Adrenal gland (tissue), 12 donors: ENCODE results near the gene CAPN8. TPM values are rescaled to one million over a fixed set of nuclear protein-coding genes. Genes with fewer than 3 reads are reported as not detected.

Experiments
- DNase-seq, 7 donors: peaks; one replicate each; pipeline ENCODE4 v3.0.0-alpha.2; 2019 to 2020
- H3K27ac ChIP-seq, 5 donors: fragments of 200-600 bp; sonication (generic) in 4 of 5; 1 replicate in 3 of 5; 2 replicates in 2 of 5; pipeline versions ENCODE4 v1.5.1 to v1.8.0; 2016 to 2020; ENCODE audit warnings: mild to moderate bottlenecking in 1 of 5
- H3K27me3 ChIP-seq: fragments of 200-600 bp; 2 replicates; pipeline ENCODE4 v1.8.0; 2021
- H3K36me3 ChIP-seq, 2 donors: fragments of 200-600 bp; replicated peaks in 1 of 2; 1 replicate in 1 of 2; 2 replicates in 1 of 2; pipeline versions ENCODE4 v1.5.1 to v1.8.0; 2018 to 2022
- H3K4me1 ChIP-seq, 2 donors: fragments of 200-600 bp; replicated peaks in 1 of 2; 1 replicate in 1 of 2; 2 replicates in 1 of 2; pipeline versions ENCODE4 v1.5.1 to v1.8.0; 2018 to 2021
- H3K4me3 ChIP-seq, 4 donors: fragments of 200-600 bp; sonication (generic) in 3 of 4; one replicate each; pipeline ENCODE4 v1.5.1; 2016 to 2018
- H3K9me3 ChIP-seq, 3 donors: fragments of 200-600 bp; sonication (generic) in 1 of 3; replicated peaks in 1 of 3; 1 replicate in 2 of 3; 2 replicates in 1 of 3; pipeline versions ENCODE4 v1.5.1 to v1.8.0; 2016 to 2021
- POLR2A ChIP-seq, 2 donors: fragments of 450-650 bp; IDR thresholded peaks; one replicate each; pipeline ENCODE4 v1.6.1; 2017; ENCODE audit warnings: antibody characterized with exemption in 2 of 2, mild to moderate bottlenecking in 2 of 2, moderate library complexity in 1 of 2
- WGBS, 4 donors: extraction: QIAGEN DNeasy Blood & Tissue Kit in 2 of 4; methylation state at CpG; one replicate each; pipeline versions ENCODE4 v1.1.5 to v1.1.7; 2013 to 2017; 5-methylcytosine and 5-hydroxymethylcytosine counted together
- intact Hi-C, 2 donors: fragments of 100-400 bp; cut with DNase I; formaldehyde crosslinking; loops; one replicate each; pipeline versions ENCODE4 v1.14.1 to v1.15.0; 2022 to 2023
- polyA plus RNA-seq, 3 donors: library from polyadenylated mRNA; stranded (reverse); fragments of 200-250 nt in 2 of 3; fragments of 350-450 nt in 1 of 3; fragmentation: Illumina TruSeq in 1 of 3; extraction: RNeasy Lipid Tissue Mini Kit (QIAGEN cat#74804) in 1 of 3; gene quantifications; one replicate each; pipeline ENCODE4 v1.2.3, GENCODE V29; 2013 to 2014
- small RNA-seq, 2 donors: library from RNA; depleted of rRNA; stranded (forward); fragments of <200 nt; gene quantifications; one replicate each; pipeline ENCODE3, GENCODE V24; 2016
- total RNA-seq, 9 donors: library from RNA; depleted of rRNA in 4 of 9; stranded (reverse); fragments of >200 nt in 4 of 9; fragments of 120-200 nt in 1 of 9; fragmentation: NEBNext Ultra II Directional in 1 of 9; extraction: Animal tissue kit (Norgen Biotek cat#: 25700) in 1 of 9; gene quantifications; one replicate each; pipeline versions ENCODE4 v1.1.0 to v1.2.4, GENCODE V29; 2013 to 2023
- TF ChIP-seq, protein P1 (sequence below), 6 experiments: fragments of 450-650 bp in 4 of 6; fragments of 200-600 bp in 2 of 6; sonication (generic) in 1 of 6; IDR thresholded peaks; 1 replicate in 5 of 6; 2 replicates in 1 of 6; pipeline versions ENCODE4 v1.5.1 to v1.8.0; 2016 to 2021; ENCODE audit warnings: antibody characterized with exemption in 6 of 6, mild to moderate bottlenecking in 2 of 6, moderate library complexity in 1 of 6
- donor health status: healthy with polysubstance abuse.
- donor health status: Bipolar disorder and iron deficiency.
- donor health status: DM: yes; HTN: yes; CAD: no.
- donor health status: DM: no; HTN: no; CAD: no.
- donor health status: DM: no; HTN: no; CAD: no.
- donor health status: DM: yes; HTN: yes; CAD: no.

The CAPN8 gene
- total and polyA plus RNA-seq, 12 donors, result 0.14 to 1.7 (median 0.79) TPM; not detected in 4

- 87 to 95% (median 93%) methylated on average over 6 of the region's 6 CpGs for WGBS, 4 donors
These were observed 168.6 kb downstream of the CAPN8 start for GRCh38 chr1:223496883-223497282.

DNA sequence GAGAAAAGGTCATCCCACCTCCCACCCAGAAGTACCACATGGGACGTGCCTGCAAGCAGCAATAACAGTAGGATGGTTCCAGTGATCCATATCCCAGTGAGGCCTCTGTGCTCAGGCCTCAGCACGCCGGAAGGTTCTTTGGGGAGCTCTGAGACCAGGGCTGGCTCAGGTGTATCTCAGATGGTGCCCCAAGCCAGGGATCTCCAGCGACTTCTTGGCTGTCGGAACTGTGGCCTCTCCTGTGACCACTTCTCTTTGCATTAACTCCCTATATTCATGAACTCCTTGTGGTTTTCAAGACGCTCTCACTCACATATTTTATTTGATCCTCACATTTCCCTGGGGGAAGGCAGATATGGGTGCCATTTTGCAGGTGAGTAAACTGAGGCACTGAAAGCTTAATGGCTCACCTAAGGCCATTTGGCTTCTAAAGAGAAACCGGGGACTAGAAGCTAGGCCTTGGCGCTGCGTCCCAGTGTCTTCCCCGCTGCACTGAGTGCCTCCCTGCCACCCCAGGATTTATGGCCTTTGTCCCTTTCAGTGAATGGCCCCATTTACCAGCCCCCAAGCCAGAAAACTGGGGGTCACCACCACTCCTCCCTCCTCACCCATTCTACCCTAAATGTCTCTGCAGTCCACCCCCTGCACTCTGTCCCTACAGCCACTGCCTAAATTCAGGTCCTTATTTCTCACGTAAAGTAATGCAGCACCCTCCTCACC lies 170.4 kb downstream of the CAPN8 start:
- TF ChIP-seq, protein P1, sequence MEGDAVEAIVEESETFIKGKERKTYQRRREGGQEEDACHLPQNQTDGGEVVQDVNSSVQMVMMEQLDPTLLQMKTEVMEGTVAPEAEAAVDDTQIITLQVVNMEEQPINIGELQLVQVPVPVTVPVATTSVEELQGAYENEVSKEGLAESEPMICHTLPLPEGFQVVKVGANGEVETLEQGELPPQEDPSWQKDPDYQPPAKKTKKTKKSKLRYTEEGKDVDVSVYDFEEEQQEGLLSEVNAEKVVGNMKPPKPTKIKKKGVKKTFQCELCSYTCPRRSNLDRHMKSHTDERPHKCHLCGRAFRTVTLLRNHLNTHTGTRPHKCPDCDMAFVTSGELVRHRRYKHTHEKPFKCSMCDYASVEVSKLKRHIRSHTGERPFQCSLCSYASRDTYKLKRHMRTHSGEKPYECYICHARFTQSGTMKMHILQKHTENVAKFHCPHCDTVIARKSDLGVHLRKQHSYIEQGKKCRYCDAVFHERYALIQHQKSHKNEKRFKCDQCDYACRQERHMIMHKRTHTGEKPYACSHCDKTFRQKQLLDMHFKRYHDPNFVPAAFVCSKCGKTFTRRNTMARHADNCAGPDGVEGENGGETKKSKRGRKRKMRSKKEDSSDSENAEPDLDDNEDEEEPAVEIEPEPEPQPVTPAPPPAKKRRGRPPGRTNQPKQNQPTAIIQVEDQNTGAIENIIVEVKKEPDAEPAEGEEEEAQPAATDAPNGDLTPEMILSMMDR (IDR thresholded peaks at IDR 0.05), result no peak
- TF ChIP-seq POLR2A (IDR thresholded peaks at IDR 0.05), result no peak
- no peak overlapping the region for H3K27ac ChIP-seq
- 84 to 91% (median 87%) methylated on average over 8 to 11 of the region's 11 CpGs for WGBS, 4 donors
- H3K9me3 ChIP-seq, result no peaks in the 10 kb centered on the region
- H3K4me1 ChIP-seq, result peaks cover 0 to under 1% of the 10 kb centered on the region in 2 donors
- DNase-seq, result no peak
- intact Hi-C loops, result no loop called here
- H3K4me3 ChIP-seq, result no peak overlapping the region
- H3K36me3 ChIP-seq, result no peaks in the 10 kb centered on the region
- H3K27me3 ChIP-seq, result no peaks in the 10 kb centered on the region

More at GRCh38 chr1:223496883-223497282, 168.6 kb downstream of the CAPN8 start:
- TF ChIP-seq POLR2A (IDR thresholded peaks at IDR 0.05), result no peak
- intact Hi-C loops, result no loop called here
- H3K4me3 ChIP-seq, result no peak overlapping the region
- H3K9me3 ChIP-seq, result no peaks in the 10 kb centered on the region
- DNase-seq, result no peak
- no peak overlapping the region for H3K27ac ChIP-seq
- peaks cover 0 to 5% of the 10 kb centered on the region in 2 donors for H3K4me1 ChIP-seq
- no peaks in the 10 kb centered on the region for H3K36me3 ChIP-seq
- H3K27me3 ChIP-seq, result no peaks in the 10 kb centered on the region

GRCh38 chr1:223492044-223492443 lies 173.5 kb downstream of the CAPN8 start:
- Histone ChIP-seq H3K4me1 (no peaks in the 10 kb centered on the region), H3K4me3 (no peak overlapping the region), H3K36me3 (no peaks in the 10 kb centered on the region), H3K9me3 (no peaks in the 10 kb centered on the region), H3K27me3 (no peaks in the 10 kb centered on the region), H3K27ac (no peak overlapping the region)
- intact Hi-C loops, result no loop called here
- no peak for DNase-seq
- TF ChIP-seq, protein P1 (IDR thresholded peaks at IDR 0.05), result no peak
- no peak for TF ChIP-seq POLR2A (IDR thresholded peaks at IDR 0.05)
- 67 to 82% (median 80%) methylated on average over 5 to 7 of the region's 7 CpGs for WGBS, 4 donors

Small RNAs within 50 kb of the gene (small RNA-seq; reads per million reads assigned to genes)
- 0 reads per million in 2 donors for gene RNU6-1248P
- gene SNRPEP10, result 0 reads per million in 2 donors

Other genes starting within 250 kb of the CAPN8 start
- gene CAPN2, start 46.8 kb upstream of the CAPN8 start, total RNA-seq, result 100 to 1,000 TPM; 117 to 214 (median 198) TPM
- 100 to 1,000 TPM; 110 to 366 (median 258) TPM for gene CAPN2, start 46.8 kb upstream of the CAPN8 start, polyA plus RNA-seq
- gene TP53BP2, start 180.2 kb upstream of the CAPN8 start, total RNA-seq, result 10 to 100 TPM; 20.5 to 38.5 (median 28.4) TPM
- gene TP53BP2, start 180.2 kb upstream of the CAPN8 start, polyA plus RNA-seq, result 10 to 100 TPM in 1 of 3 donors, 1 to 10 TPM in 2; 6.0 to 21.3 (median 6.9) TPM